Testis (tissue), 3 donors: ENCODE data around the gene GNAI3. TPM values are rescaled to one million over a fixed set of nuclear protein-coding genes. Genes with fewer than 3 reads are reported as not detected.
A peak's percentile ranks its signal among the peaks of the same experiment; 100 is the strongest.

Experiments used
- DNase-seq: peaks from one replicate; pipeline ENCODE4 v3.0.0-alpha.2; 2019
- H3K27ac ChIP-seq, 2 donors: fragments of 200-600 bp; sonication (generic); one replicate each; pipeline ENCODE4 v1.5.1; 2019
- H3K27me3 ChIP-seq: fragments of 200-600 bp; sonication (generic); one replicate; pipeline ENCODE4 v1.5.1; 2019
- H3K36me3 ChIP-seq: fragments of 200-600 bp; sonication (generic); one replicate; pipeline ENCODE4 v1.5.1; 2017; ENCODE audit warnings: low read depth; ENCODE audit errors: missing control alignments
- H3K4me1 ChIP-seq: fragments of 200-600 bp; sonication (generic); one replicate; pipeline ENCODE4 v1.5.1; 2019
- H3K4me3 ChIP-seq, 2 donors: fragments of 200-600 bp; sonication (generic); one replicate each; pipeline ENCODE4 v1.5.1; 2017 to 2019
- H3K9me3 ChIP-seq: fragments of 200-600 bp; sonication (generic); one replicate; pipeline ENCODE4 v1.5.1; 2017
- CTCF ChIP-seq, 3 experiments: fragments of 450-650 bp in 2 of 3; fragments of 200-600 bp in 1 of 3; sonication (generic) in 1 of 3; IDR thresholded peaks; one replicate each; pipeline ENCODE4 v1.5.1; 2016 to 2019; ENCODE audit warnings: antibody characterized with exemption in 3 of 3, mild to moderate bottlenecking in 2 of 3, moderate library complexity in 1 of 3
- POLR2A ChIP-seq: fragments of 450-650 bp; IDR thresholded peaks from one replicate; pipeline ENCODE4 v1.6.1; 2017; ENCODE audit warnings: antibody characterized with exemption, mild to moderate bottlenecking, moderate library complexity
- WGBS, 2 donors: methylation state at CpG; one replicate each; pipeline ENCODE4 v1.1.5; 2018; 5-methylcytosine and 5-hydroxymethylcytosine counted together
- intact Hi-C: fragments of 100-400 bp; cut with DNase I; formaldehyde crosslinking; loops from one replicate; pipeline ENCODE4 v1.15.1; 2023; ENCODE audit warnings: low total_unique reads
- polyA plus RNA-seq: library from polyadenylated mRNA; stranded (reverse); fragments of 350-450 nt; fragmentation: Illumina TruSeq; extraction: RNeasy Lipid Tissue Mini Kit (QIAGEN cat#74804); gene quantifications from one replicate; pipeline ENCODE4 v1.2.3, GENCODE V29; 2014; ENCODE audit warnings: low read depth, low replicate concordance; ENCODE audit not compliant: insufficient read depth
- total RNA-seq, 2 donors: library from RNA; depleted of rRNA; stranded (reverse); fragments of >200 nt; gene quantifications; one replicate each; pipeline ENCODE4 v1.2.3, GENCODE V29; 2016

The GNAI3 gene
- total and polyA plus RNA-seq, 3 donors from 2014 or later: 5.7 to 5.9 (median 5.8) TPM

GRCh38 chr1:109535971-109536491 is 12.4 kb upstream of the GNAI3 start:
- Histone ChIP-seq H3K9me3 (no peaks in the 10 kb centered on the region), H3K27me3 (no peaks in the 10 kb centered on the region), H3K27ac (no peak overlapping the region), H3K36me3 (no peaks in the 10 kb centered on the region), H3K4me1 (peaks cover 43% of the 10 kb centered on the region), H3K4me3 (no peak overlapping the region)
- intact Hi-C loops: no loop called here
- 64 to 68% methylated on average over 4 to 5 of the region's 5 CpGs for WGBS, 2 donors
- DNase-seq: peak; percentile 82
- TF ChIP-seq CTCF (IDR thresholded peaks at IDR 0.05) (no peak), POLR2A (no peak)

- intact Hi-C loops: no loop called here
- no peak for DNase-seq
- Histone ChIP-seq H3K27ac (no peak overlapping the region), H3K4me1 (peaks cover 27% of the 10 kb centered on the region), H3K4me3 (no peak overlapping the region), H3K9me3 (no peaks in the 10 kb centered on the region), H3K27me3 (no peaks in the 10 kb centered on the region), H3K36me3 (no peaks in the 10 kb centered on the region)
- no peak for TF ChIP-seq CTCF (IDR thresholded peaks at IDR 0.05)
- TF ChIP-seq POLR2A: no peak
- 86 to 87% methylated on average over 9 of the region's 9 CpGs for WGBS, 2 donors
Measured at GRCh38 chr1:109537450-109538178, 10.8 kb upstream of the GNAI3 start.

- TF ChIP-seq POLR2A (no peak), CTCF (IDR thresholded peaks at IDR 0.05) (no peak)
- intact Hi-C loops: no loop called here
- 87 to 91% methylated on average over 8 to 9 of the region's 9 CpGs for WGBS, 2 donors
- no peak for DNase-seq
- Histone ChIP-seq H3K27me3 (no peaks in the 10 kb centered on the region), H3K4me3 (no peak overlapping the region), H3K9me3 (no peaks in the 10 kb centered on the region), H3K36me3 (no peaks in the 10 kb centered on the region), H3K4me1 (peaks cover 19% of the 10 kb centered on the region), H3K27ac (no peak overlapping the region)
Measured at GRCh38 chr1:109538827-109539555, 9.4 kb upstream of the GNAI3 start.

GRCh38 chr1:109539676-109540075 is 8.7 kb upstream of the GNAI3 start, which contains the start of gene GPR61:
TSS of gene GPR61 (plus strand) at chr1:109539872. CDS start at chr1:109543023, 3,151 bp downstream.
- 59% methylated on average over 5 to 7 of the region's 7 CpGs for WGBS, 2 donors
- intact Hi-C loops: loop anchor here (10.0 kb wide), 1 partner anchor 445 kb away; the partner anchor contains the start of gene AHCYL1
- Histone ChIP-seq H3K36me3 (no peaks in the 10 kb centered on the region), H3K27ac (no peak within 1 kb of the TSS), H3K9me3 (no peaks in the 10 kb centered on the region), H3K4me3 (no peak within 1 kb of the TSS), H3K4me1 (peaks cover 19% of the 10 kb centered on the region), H3K27me3 (no peaks in the 10 kb centered on the region)
- TF ChIP-seq POLR2A (no peak), CTCF (IDR thresholded peaks at IDR 0.05) (no peak)
- peak; percentile 73 for DNase-seq
